IPS-NIHi11 (cell line): Measurements from ENCODE around the gene TRIM54.
"Not testable (repeated sequence)": the region's sequence is repeated elsewhere in the genome, so short reads cannot be mapped to it uniquely, and the experiment has no call there.

Experiments
- DNase-seq: peaks from one replicate; pipeline ENCODE4 v3.0.0; 2012; ENCODE audit warnings: mixed read lengths, low spot score

TRIM54 gene

GRCh38 chr2:27313882-27314645 is 31.8 kb downstream of the TRIM54 start:
- no peak for DNase-seq

- no peak for DNase-seq
Measured at GRCh38 chr2:27314709-27315108, 32.5 kb downstream of the TRIM54 start.

- DNase-seq: no peak
Measured at GRCh38 chr2:27315122-27315521, 32.9 kb downstream of the TRIM54 start.

- no peak for DNase-seq
Measured at GRCh38 chr2:27316655-27317412, 34.6 kb downstream of the TRIM54 start.

GRCh38 chr2:27319839-27320238 is 37.6 kb downstream of the TRIM54 start:
- DNase-seq: not testable (repeated sequence)

- DNase-seq: peak; percentile 71
Measured at GRCh38 chr2:27320958-27321543, 38.8 kb downstream of the TRIM54 start.

GRCh38 chr2:27322301-27322765 is 40.1 kb downstream of the TRIM54 start:
- DNase-seq: no peak

GRCh38 chr2:27322766-27323595 is 40.8 kb downstream of the TRIM54 start, which contains the start of gene MPV17:
MPV17 (minus strand) TSS chr2:27323097; CDS start chr2:27322517, 580 bp downstream.
- peak; percentile 98 for DNase-seq

- peak; percentile 32 for DNase-seq
Measured at GRCh38 chr2:27323596-27324285, 41.5 kb downstream of the TRIM54 start.

- DNase-seq: no peak
Measured at GRCh38 chr2:27324720-27325119, 42.5 kb downstream of the TRIM54 start.

- no peak for DNase-seq
Measured at GRCh38 chr2:27335311-27335710, 53.1 kb downstream of the TRIM54 start.

GRCh38 chr2:27336173-27336572 is 53.9 kb downstream of the TRIM54 start:
- no peak for DNase-seq

- no peak for DNase-seq
Measured at GRCh38 chr2:27347641-27348040, 65.4 kb downstream of the TRIM54 start.

GRCh38 chr2:27350106-27350693 is 68.0 kb downstream of the TRIM54 start:
- no peak for DNase-seq

GRCh38 chr2:27351802-27352598 is 69.8 kb downstream of the TRIM54 start:
- no peak for DNase-seq

GRCh38 chr2:27353386-27353761 is 71.1 kb downstream of the TRIM54 start:
- not testable (repeated sequence) for DNase-seq

- no peak for DNase-seq
Measured at GRCh38 chr2:27353762-27354596, 71.8 kb downstream of the TRIM54 start.

GRCh38 chr2:27354597-27354927 is 72.3 kb downstream of the TRIM54 start:
- no peak for DNase-seq

GRCh38 chr2:27356056-27356381 is 73.8 kb downstream of the TRIM54 start:
- DNase-seq: peak; percentile 55
